ENCODE data around the gene RAB3GAP2.
A peak's percentile ranks its signal among the peaks of the same experiment; 100 is the strongest.
"Not testable (repeated sequence)": the region's sequence is repeated elsewhere in the genome, so short reads cannot be mapped to it uniquely, and the experiment has no call there.

Gene RAB3GAP2

GRCh38 chr1:220236278-220236677 is 36.0 kb downstream of the RAB3GAP2 start:
- not testable (repeated sequence) for DNase-seq (ENCODE audit: low read depth)

- no peak for DNase-seq (ENCODE audit: low read depth)
Measured at GRCh38 chr1:220235462-220235861, 36.8 kb downstream of the RAB3GAP2 start.

- no peak for DNase-seq (ENCODE audit: low read depth)
Measured at GRCh38 chr1:220233927-220234326, 38.3 kb downstream of the RAB3GAP2 start.

GRCh38 chr1:220229771-220230170 is 42.5 kb downstream of the RAB3GAP2 start:
- no peak for DNase-seq (ENCODE audit: low read depth)

- DNase-seq (ENCODE audit: low read depth) = no peak
Measured at GRCh38 chr1:220227393-220227792, 44.9 kb downstream of the RAB3GAP2 start.

- DNase-seq (ENCODE audit: low read depth) = no peak
Measured at GRCh38 chr1:220226752-220227151, 45.5 kb downstream of the RAB3GAP2 start.

GRCh38 chr1:220225957-220226356 is 46.3 kb downstream of the RAB3GAP2 start:
- no peak for DNase-seq (ENCODE audit: low read depth)

GRCh38 chr1:220224611-220225124 is 47.6 kb downstream of the RAB3GAP2 start:
- no peak for DNase-seq (ENCODE audit: low read depth)

- no peak for DNase-seq (ENCODE audit: low read depth)
Measured at GRCh38 chr1:220224033-220224432, 48.2 kb downstream of the RAB3GAP2 start.

GRCh38 chr1:220222939-220223338 is 49.3 kb downstream of the RAB3GAP2 start:
- DNase-seq (ENCODE audit: low read depth) = no peak

- DNase-seq (ENCODE audit: low read depth) = no peak
Measured at GRCh38 chr1:220221670-220222069, 50.6 kb downstream of the RAB3GAP2 start.

GRCh38 chr1:220221269-220221668 is 51.0 kb downstream of the RAB3GAP2 start:
- DNase-seq (ENCODE audit: low read depth) = no peak

- DNase-seq (ENCODE audit: low read depth) = not testable (repeated sequence)
Measured at GRCh38 chr1:220220699-220221040, 51.6 kb downstream of the RAB3GAP2 start.

GRCh38 chr1:220219865-220220698 is 52.2 kb downstream of the RAB3GAP2 start:
- DNase-seq (ENCODE audit: low read depth) = no peak

GRCh38 chr1:220219136-220219442 is 53.2 kb downstream of the RAB3GAP2 start:
- no peak for DNase-seq (ENCODE audit: low read depth)

- DNase-seq (ENCODE audit: low read depth) = peak; percentile 4
Measured at GRCh38 chr1:220218397-220219135, 53.7 kb downstream of the RAB3GAP2 start.

- DNase-seq (ENCODE audit: low read depth) = no peak
Measured at GRCh38 chr1:220217383-220217988, 54.8 kb downstream of the RAB3GAP2 start.

GRCh38 chr1:220213382-220213983 is 58.8 kb downstream of the RAB3GAP2 start:
- DNase-seq (ENCODE audit: low read depth) = no peak

GRCh38 chr1:220207411-220207810 is 64.8 kb downstream of the RAB3GAP2 start:
- DNase-seq (ENCODE audit: low read depth) = no peak

- not testable (repeated sequence) for DNase-seq (ENCODE audit: low read depth)
Measured at GRCh38 chr1:220204758-220205157, 67.5 kb downstream of the RAB3GAP2 start.

GRCh38 chr1:220203816-220204215 is 68.4 kb downstream of the RAB3GAP2 start:
- DNase-seq (ENCODE audit: low read depth) = no peak

Data from T follicular helper cell (primary cell).